Thyroid gland (tissue), 4 donors: ENCODE data around the gene IL4R.

ENCODE experiments used
- CTCF ChIP-seq, 6 experiments: fragments of 200-600 bp in 3 of 6; fragments of 450-650 bp in 3 of 6; sonication (generic) in 3 of 6; IDR thresholded peaks; one replicate each; pipeline ENCODE4 v1.5.1; 2016 to 2019; ENCODE audit warnings: antibody characterized with exemption in 6 of 6, mild to moderate bottlenecking in 2 of 6, inconsistent platforms in 1 of 6, moderate library complexity in 1 of 6
- POLR2A ChIP-seq, 2 donors: fragments of 450-650 bp; IDR thresholded peaks; one replicate each; pipeline ENCODE4 v1.6.1; 2017; ENCODE audit warnings: antibody characterized with exemption in 2 of 2, mild to moderate bottlenecking in 2 of 2, moderate library complexity in 1 of 2

DNA sequence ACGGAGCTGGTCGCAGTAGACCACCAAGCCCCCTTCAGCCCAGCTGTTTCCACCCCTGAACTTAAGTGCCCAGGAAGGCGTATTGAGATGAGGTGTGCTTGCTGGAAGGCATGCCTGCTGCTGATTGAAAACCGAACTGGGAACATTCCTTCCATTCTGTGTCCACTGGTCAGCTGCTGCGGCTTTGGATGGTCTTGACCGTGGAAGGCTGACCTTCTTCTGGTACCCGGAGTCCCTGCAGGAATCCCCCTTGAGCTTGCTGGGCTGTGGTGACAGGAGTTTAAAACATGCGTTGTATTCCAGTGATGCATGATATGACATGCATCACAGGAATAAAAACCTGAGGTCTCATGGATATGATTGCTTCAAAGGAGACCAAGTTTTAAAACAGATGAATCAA is 31.4 kb downstream of the IL4R start:
- no peak for TF ChIP-seq POLR2A (IDR thresholded peaks at IDR 0.05)
- TF ChIP-seq CTCF (IDR thresholded peaks at IDR 0.05): no peak
